SK-N-SH treated with all-trans-retinoic acid at 6 μM for 48 hours (cell line): Measurements from ENCODE around the gene HADHA.

Source experiments
- ATAC-seq: fragments of 200-7000 bp; cut with Tn5 transposase; 3 replicates; pipeline ENCODE4 v1.9.1; 2020; ENCODE audit warnings: mild to moderate bottlenecking, moderate library complexity
- ARNTL ChIP-seq: fragments of 450-650 bp; formaldehyde crosslinking; IDR thresholded peaks from 2 replicates; pipeline ENCODE4 v1.5.0; 2020; ENCODE audit warnings: low read depth, mild to moderate bottlenecking, moderate library complexity, borderline replicate concordance
- BACH2 ChIP-seq: fragments of 250-450 bp; sonication (Bioruptor Pico); IDR thresholded peaks from 2 replicates; pipeline ENCODE4 v1.9.0; 2021; ENCODE audit warnings: mild to moderate bottlenecking, borderline replicate concordance
- CREB5 ChIP-seq: fragments of 250-450 bp; sonication (Bioruptor Pico); IDR thresholded peaks from 2 replicates; pipeline ENCODE4 v1.5.1; 2020; ENCODE audit warnings: low read depth, mild to moderate bottlenecking, moderate library complexity
- CSRNP3 ChIP-seq: fragments of 250-450 bp; sonication (Bioruptor Pico); IDR thresholded peaks from 2 replicates; pipeline ENCODE4 v1.5.1; 2021; ENCODE audit warnings: mild to moderate bottlenecking, moderate library complexity
- ESRRG ChIP-seq: fragments of 250-450 bp; sonication (Bioruptor Pico); IDR thresholded peaks from 2 replicates; pipeline ENCODE4 v1.6.1; 2021; ENCODE audit warnings: mild to moderate bottlenecking
- GLIS3 ChIP-seq: fragments of 250-450 bp; sonication (Bioruptor Pico); IDR thresholded peaks from 2 replicates; pipeline ENCODE4 v1.5.0; 2020; ENCODE audit warnings: mild to moderate bottlenecking, moderate library complexity
- ISL1 ChIP-seq: fragments of 250-450 bp; sonication (Bioruptor Pico); IDR thresholded peaks from 2 replicates; pipeline ENCODE4 v2.1.2; 2022; ENCODE audit warnings: mild to moderate bottlenecking, moderate library complexity
- RARB ChIP-seq: fragments of 250-450 bp; sonication (Bioruptor Pico); IDR thresholded peaks from 2 replicates; pipeline ENCODE4 v1.8.0; 2021; ENCODE audit warnings: mild to moderate bottlenecking, moderate library complexity
- SNAI2 ChIP-seq: fragments of 250-450 bp; sonication (Bioruptor Pico); IDR thresholded peaks from 2 replicates; pipeline ENCODE4 v1.5.0; 2020; ENCODE audit warnings: mild to moderate bottlenecking, moderate library complexity
- TCF4 ChIP-seq: fragments of 250-450 bp; sonication (Bioruptor Pico); IDR thresholded peaks from 2 replicates; pipeline ENCODE4 v1.8.0; 2021; ENCODE audit warnings: mild to moderate bottlenecking, moderate library complexity, borderline replicate concordance
- TOX ChIP-seq: fragments of 250-450 bp; sonication (Bioruptor Pico); IDR thresholded peaks from 2 replicates; pipeline ENCODE4 v1.8.0; 2021; ENCODE audit warnings: mild to moderate bottlenecking, moderate library complexity, borderline replicate concordance
- ZC3H10 ChIP-seq: fragments of 250-450 bp; sonication (Bioruptor Pico); IDR thresholded peaks from 2 replicates; pipeline ENCODE4 v1.5.1; 2021; ENCODE audit warnings: mild to moderate bottlenecking, moderate library complexity
- ZFP3 ChIP-seq: fragments of 250-450 bp; sonication (Bioruptor Pico); IDR thresholded peaks from 2 replicates; pipeline ENCODE4 v1.5.0; 2020; ENCODE audit warnings: mild to moderate bottlenecking, moderate library complexity
- ZFP30 ChIP-seq: fragments of 450-650 bp; formaldehyde crosslinking; IDR thresholded peaks from 2 replicates; pipeline ENCODE4 v1.5.0; 2022; ENCODE audit warnings: mild to moderate bottlenecking, moderate library complexity
- ZNF565 ChIP-seq: fragments of 450-650 bp; formaldehyde crosslinking; conservative IDR thresholded peaks from 2 replicates; pipeline ENCODE4 v1.5.0; 2020; ENCODE audit warnings: low read depth, mild to moderate bottlenecking, moderate library complexity
- ZNF70 ChIP-seq: fragments of 450-650 bp; formaldehyde crosslinking; IDR thresholded peaks from 2 replicates; pipeline ENCODE4 v1.5.0; 2020; ENCODE audit warnings: mild to moderate bottlenecking, moderate library complexity
- ZNF8 ChIP-seq: fragments of 450-650 bp; formaldehyde crosslinking; IDR thresholded peaks from 2 replicates; pipeline ENCODE4 v1.5.0; 2020; ENCODE audit warnings: mild to moderate bottlenecking, moderate library complexity
- TF ChIP-seq, protein P1 (sequence below): fragments of 250-450 bp; sonication (Bioruptor Pico); IDR thresholded peaks from 2 replicates; pipeline ENCODE4 v1.8.0; 2020; ENCODE audit warnings: mild to moderate bottlenecking, moderate library complexity, borderline replicate concordance
- TF ChIP-seq, protein P2 (sequence below): fragments of 250-450 bp; sonication (Bioruptor Pico); IDR thresholded peaks from 2 replicates; pipeline ENCODE4 v1.8.0; 2021; ENCODE audit warnings: low read depth, mild to moderate bottlenecking, moderate library complexity, borderline replicate concordance
- TF ChIP-seq, protein P3 (sequence below): fragments of 250-450 bp; sonication (Bioruptor Pico); IDR thresholded peaks from 2 replicates; pipeline ENCODE4 v1.5.0; 2020; ENCODE audit warnings: mild to moderate bottlenecking, moderate library complexity

HADHA gene

GRCh38 chr2:26191316-26192159, 52.9 kb downstream of the HADHA start:
- no peak for ATAC-seq

GRCh38 chr2:26190369-26190768, 54.1 kb downstream of the HADHA start:
- TF ChIP-seq SNAI2 (CRISPR knock-in tag), result no peak
- TF ChIP-seq, all 23 proteins: peak for 0
- no peak for ATAC-seq

More at GRCh38 chr2:26191316-26192159, 52.9 kb downstream of the HADHA start:
- TF ChIP-seq, protein P1, sequence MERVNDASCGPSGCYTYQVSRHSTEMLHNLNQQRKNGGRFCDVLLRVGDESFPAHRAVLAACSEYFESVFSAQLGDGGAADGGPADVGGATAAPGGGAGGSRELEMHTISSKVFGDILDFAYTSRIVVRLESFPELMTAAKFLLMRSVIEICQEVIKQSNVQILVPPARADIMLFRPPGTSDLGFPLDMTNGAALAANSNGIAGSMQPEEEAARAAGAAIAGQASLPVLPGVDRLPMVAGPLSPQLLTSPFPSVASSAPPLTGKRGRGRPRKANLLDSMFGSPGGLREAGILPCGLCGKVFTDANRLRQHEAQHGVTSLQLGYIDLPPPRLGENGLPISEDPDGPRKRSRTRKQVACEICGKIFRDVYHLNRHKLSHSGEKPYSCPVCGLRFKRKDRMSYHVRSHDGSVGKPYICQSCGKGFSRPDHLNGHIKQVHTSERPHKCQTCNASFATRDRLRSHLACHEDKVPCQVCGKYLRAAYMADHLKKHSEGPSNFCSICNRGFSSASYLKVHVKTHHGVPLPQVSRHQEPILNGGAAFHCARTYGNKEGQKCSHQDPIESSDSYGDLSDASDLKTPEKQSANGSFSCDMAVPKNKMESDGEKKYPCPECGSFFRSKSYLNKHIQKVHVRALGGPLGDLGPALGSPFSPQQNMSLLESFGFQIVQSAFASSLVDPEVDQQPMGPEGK (CRISPR knock-in tag), result no peak
- TF ChIP-seq ZNF8 (CRISPR knock-in tag) (no peak), ZNF565 (no peak), ESRRG (CRISPR knock-in tag) (no peak), CSRNP3 (CRISPR knock-in tag) (no peak), ZFP3 (no peak), ZC3H10 (no peak), ZFP30 (CRISPR knock-in tag) (no peak), CREB5 (CRISPR knock-in tag) (no peak), ZNF70 (CRISPR knock-in tag) (no peak), BACH2 (no peak), GLIS3 (CRISPR knock-in tag) (no peak), TOX (CRISPR knock-in tag) (no peak), ARNTL (CRISPR knock-in tag) (no peak), RARB (CRISPR knock-in tag) (no peak), TCF4 (CRISPR knock-in tag) (no peak), ISL1 (no peak)
- TF ChIP-seq, protein P2, sequence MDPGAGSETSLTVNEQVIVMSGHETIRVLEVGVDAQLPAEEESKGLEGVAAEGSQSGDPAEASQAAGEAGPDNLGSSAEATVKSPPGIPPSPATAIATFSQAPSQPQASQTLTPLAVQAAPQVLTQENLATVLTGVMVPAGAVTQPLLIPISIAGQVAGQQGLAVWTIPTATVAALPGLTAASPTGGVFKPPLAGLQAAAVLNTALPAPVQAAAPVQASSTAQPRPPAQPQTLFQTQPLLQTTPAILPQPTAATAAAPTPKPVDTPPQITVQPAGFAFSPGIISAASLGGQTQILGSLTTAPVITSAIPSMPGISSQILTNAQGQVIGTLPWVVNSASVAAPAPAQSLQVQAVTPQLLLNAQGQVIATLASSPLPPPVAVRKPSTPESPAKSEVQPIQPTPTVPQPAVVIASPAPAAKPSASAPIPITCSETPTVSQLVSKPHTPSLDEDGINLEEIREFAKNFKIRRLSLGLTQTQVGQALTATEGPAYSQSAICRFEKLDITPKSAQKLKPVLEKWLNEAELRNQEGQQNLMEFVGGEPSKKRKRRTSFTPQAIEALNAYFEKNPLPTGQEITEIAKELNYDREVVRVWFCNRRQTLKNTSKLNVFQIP (CRISPR knock-in tag), result no peak
- TF ChIP-seq, protein P3, sequence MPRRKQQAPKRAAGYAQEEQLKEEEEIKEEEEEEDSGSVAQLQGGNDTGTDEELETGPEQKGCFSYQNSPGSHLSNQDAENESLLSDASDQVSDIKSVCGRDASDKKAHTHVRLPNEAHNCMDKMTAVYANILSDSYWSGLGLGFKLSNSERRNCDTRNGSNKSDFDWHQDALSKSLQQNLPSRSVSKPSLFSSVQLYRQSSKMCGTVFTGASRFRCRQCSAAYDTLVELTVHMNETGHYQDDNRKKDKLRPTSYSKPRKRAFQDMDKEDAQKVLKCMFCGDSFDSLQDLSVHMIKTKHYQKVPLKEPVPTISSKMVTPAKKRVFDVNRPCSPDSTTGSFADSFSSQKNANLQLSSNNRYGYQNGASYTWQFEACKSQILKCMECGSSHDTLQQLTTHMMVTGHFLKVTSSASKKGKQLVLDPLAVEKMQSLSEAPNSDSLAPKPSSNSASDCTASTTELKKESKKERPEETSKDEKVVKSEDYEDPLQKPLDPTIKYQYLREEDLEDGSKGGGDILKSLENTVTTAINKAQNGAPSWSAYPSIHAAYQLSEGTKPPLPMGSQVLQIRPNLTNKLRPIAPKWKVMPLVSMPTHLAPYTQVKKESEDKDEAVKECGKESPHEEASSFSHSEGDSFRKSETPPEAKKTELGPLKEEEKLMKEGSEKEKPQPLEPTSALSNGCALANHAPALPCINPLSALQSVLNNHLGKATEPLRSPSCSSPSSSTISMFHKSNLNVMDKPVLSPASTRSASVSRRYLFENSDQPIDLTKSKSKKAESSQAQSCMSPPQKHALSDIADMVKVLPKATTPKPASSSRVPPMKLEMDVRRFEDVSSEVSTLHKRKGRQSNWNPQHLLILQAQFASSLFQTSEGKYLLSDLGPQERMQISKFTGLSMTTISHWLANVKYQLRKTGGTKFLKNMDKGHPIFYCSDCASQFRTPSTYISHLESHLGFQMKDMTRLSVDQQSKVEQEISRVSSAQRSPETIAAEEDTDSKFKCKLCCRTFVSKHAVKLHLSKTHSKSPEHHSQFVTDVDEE (CRISPR knock-in tag), result no peak

GRCh38 chr2:26189751-26190150, 54.7 kb downstream of the HADHA start:
- TF ChIP-seq ARNTL (CRISPR knock-in tag), result no peak
- TF ChIP-seq, protein P3 (CRISPR knock-in tag), result no peak
- ATAC-seq, result no peak
